ENCODE results near the gene FHL2. TPM values are rescaled to one million over a fixed set of nuclear protein-coding genes. Genes with fewer than 3 reads are reported as not detected.

FHL2 gene
- total and polyA plus RNA-seq, 12 donors: 437 to 2,354 (median 1,410) TPM

GRCh38 chr2:105364436-105365139, 34.3 kb downstream of the FHL2 start:
- H3K9me3 ChIP-seq: no peaks in the 10 kb centered on the region
- DNase-seq (no peak), ATAC-seq (no peak)
- peak overlapping the region in 6 of 10 donors; percentile 15 to 41 (median 35) for H3K27ac ChIP-seq
- H3K4me1 ChIP-seq: peaks cover 0 to 72% (median 12%) of the 10 kb centered on the region in 9 donors
- H3K36me3 ChIP-seq: peaks cover 0 to 100% (median 62%) of the 10 kb centered on the region in 9 donors
- WGBS, 2 donors: 64 to 78% methylated on average over 5 of the region's 5 CpGs
- no peaks in the 10 kb centered on the region for H3K27me3 ChIP-seq
- TF ChIP-seq CTCF (IDR thresholded peaks at IDR 0.05): no peak
- intact Hi-C loops (cut with DNase I): loop anchor here in 2 of 10 donors (5.0 kb wide), 1 partner anchor 158 kb away; no protein-coding TSS in a partner anchor
- no peak overlapping the region for H3K4me3 ChIP-seq

GRCh38 chr2:105362862-105363591, 35.8 kb downstream of the FHL2 start:
- Histone ChIP-seq H3K36me3 (peaks cover 0 to 100% (median 66%) of the 10 kb centered on the region in 9 donors), H3K9me3 (peaks cover 0 to 2% (median 0%) of the 10 kb centered on the region in 11 donors), H3K4me1 (peaks cover 0 to 57% (median 6%) of the 10 kb centered on the region in 9 donors), H3K4me3 (no peak overlapping the region), H3K27me3 (no peaks in the 10 kb centered on the region), H3K27ac (peak overlapping the region in 7 of 10 donors; percentile 7 to 51 (median 27))
- TF ChIP-seq CTCF (IDR thresholded peaks at IDR 0.05): no peak
- DNase-seq (no peak), ATAC-seq (peak in 4 of 8 donors; percentile 1 to 18 (median 6))
- WGBS, 2 donors: 52 to 61% methylated on average over 15 of the region's 15 CpGs
- intact Hi-C loops (cut with DNase I): no loop called here

- Histone ChIP-seq H3K27ac (peak overlapping the region in 5 of 10 donors; percentile 3 to 35 (median 17)), H3K4me1 (peaks cover 0 to 45% (median 6%) of the 10 kb centered on the region in 9 donors), H3K4me3 (no peak overlapping the region), H3K27me3 (no peaks in the 10 kb centered on the region), H3K36me3 (peaks cover 0 to 100% (median 62%) of the 10 kb centered on the region in 9 donors), H3K9me3 (peaks cover 0 to 20% (median 8%) of the 10 kb centered on the region in 11 donors)
- TF ChIP-seq CTCF (IDR thresholded peaks at IDR 0.05): no peak
- ATAC-seq (no peak), DNase-seq (no peak)
- 48 to 51% methylated on average over 11 of the region's 11 CpGs for WGBS, 2 donors
- intact Hi-C loops (cut with DNase I): no loop called here
Measured at GRCh38 chr2:105361102-105361889, 37.6 kb downstream of the FHL2 start.

- H3K27ac ChIP-seq: peak overlapping the region in 5 of 10 donors; percentile 2 to 55 (median 7)
- peaks cover 0 to 96% (median 45%) of the 10 kb centered on the region in 9 donors for H3K36me3 ChIP-seq
- ATAC-seq (peak in 4 of 8 donors; percentile 10 to 29 (median 19)), DNase-seq (no peak)
- 52 to 59% methylated on average over 6 of the region's 6 CpGs for WGBS, 2 donors
- H3K9me3 ChIP-seq: peaks cover 0 to 25% (median 9%) of the 10 kb centered on the region in 11 donors
- H3K27me3 ChIP-seq: no peaks in the 10 kb centered on the region
- TF ChIP-seq CTCF (IDR thresholded peaks at IDR 0.05): no peak
- peaks cover 0 to 19% (median 3%) of the 10 kb centered on the region in 9 donors for H3K4me1 ChIP-seq
- no peak overlapping the region for H3K4me3 ChIP-seq
- intact Hi-C loops (cut with DNase I): no loop called here
Measured at GRCh38 chr2:105358593-105358992, 40.3 kb downstream of the FHL2 start.

Measured in heart right ventricle (tissue), 16 donors.